Stimulated activated CD8-positive, alpha-beta memory T cell treated with anti-CD3 and anti-CD28 coated beads, Interleukin-4, amount 100 ng/mL, for 48 hours (primary cell): ENCODE data around the gene NUBPL.
"Not testable (repeated sequence)": the region's sequence is repeated elsewhere in the genome, so short reads cannot be mapped to it uniquely, and the experiment has no call there.

ENCODE experiments used
- DNase-seq: peaks from one replicate; pipeline ENCODE4 v3.0.0-alpha.2; 2020

NUBPL gene

GRCh38 chr14:31678421-31679249 lies 117.4 kb downstream of the NUBPL start:
- no peak for DNase-seq

- no peak for DNase-seq
Observed at GRCh38 chr14:31682768-31683167, 121.6 kb downstream of the NUBPL start.

GRCh38 chr14:31687726-31688125 lies 126.5 kb downstream of the NUBPL start:
- DNase-seq: no peak

GRCh38 chr14:31690056-31690455 lies 128.9 kb downstream of the NUBPL start:
- no peak for DNase-seq

GRCh38 chr14:31692376-31692781 lies 131.2 kb downstream of the NUBPL start:
- DNase-seq: no peak

- DNase-seq: no peak
Observed at GRCh38 chr14:31696378-31696777, 135.2 kb downstream of the NUBPL start.

GRCh38 chr14:31699809-31700208 lies 138.6 kb downstream of the NUBPL start:
- no peak for DNase-seq

GRCh38 chr14:31700282-31701074 lies 139.3 kb downstream of the NUBPL start:
- DNase-seq: no peak

- no peak for DNase-seq
Observed at GRCh38 chr14:31702130-31702529, 140.9 kb downstream of the NUBPL start.

GRCh38 chr14:31703056-31703455 lies 141.9 kb downstream of the NUBPL start:
- no peak for DNase-seq

GRCh38 chr14:31705731-31706130 lies 144.5 kb downstream of the NUBPL start:
- DNase-seq: no peak

GRCh38 chr14:31708661-31709060 lies 147.5 kb downstream of the NUBPL start:
- not testable (repeated sequence) for DNase-seq

GRCh38 chr14:31712244-31713127 lies 151.3 kb downstream of the NUBPL start:
- no peak for DNase-seq

- DNase-seq: no peak
Observed at GRCh38 chr14:31716208-31716607, 155.0 kb downstream of the NUBPL start.

- no peak for DNase-seq
Observed at GRCh38 chr14:31717294-31718085, 156.3 kb downstream of the NUBPL start.

- no peak for DNase-seq
Observed at GRCh38 chr14:31718585-31718984, 157.4 kb downstream of the NUBPL start.

GRCh38 chr14:31718985-31719384 lies 157.8 kb downstream of the NUBPL start:
- no peak for DNase-seq

- DNase-seq: no peak
Observed at GRCh38 chr14:31726337-31726736, 165.1 kb downstream of the NUBPL start.

GRCh38 chr14:31727797-31728196 lies 166.6 kb downstream of the NUBPL start:
- DNase-seq: no peak

GRCh38 chr14:31740688-31741087 lies 179.5 kb downstream of the NUBPL start:
- no peak for DNase-seq

GRCh38 chr14:31745741-31746140 lies 184.5 kb downstream of the NUBPL start:
- no peak for DNase-seq

- DNase-seq: no peak
Observed at GRCh38 chr14:31746326-31746725, 185.1 kb downstream of the NUBPL start.
